Heart left ventricle (tissue), 13 donors: ENCODE data around the gene SLC7A11.

Experiments used
- CTCF ChIP-seq, 12 donors: fragments of 200-600 bp; sonication (generic) in 4 of 12; IDR thresholded peaks; one replicate each; pipeline versions ENCODE4 v1.5.0 to v1.8.0; 2018 to 2022; ENCODE audit warnings: antibody characterized with exemption in 12 of 12, mild to moderate bottlenecking in 5 of 12
- POLR2A ChIP-seq, 2 donors: fragments of 450-650 bp; IDR thresholded peaks; one replicate each; pipeline ENCODE4 v1.6.1; 2017; ENCODE audit warnings: antibody characterized with exemption in 2 of 2, mild to moderate bottlenecking in 2 of 2, moderate library complexity in 2 of 2
- donor health status: ischemic (EF 13 %, LVEDD 7.1; RV severe dilation, severe dysfunction).
- donor health status: DM: no; HTN: yes; CAD: no.
- donor health status: DM: no; HTN: no; CAD: no.
- donor health status: ischemic (EF 25% LVEDD 6.9; RV normal size, moderate dysfunction).
- donor health status: ischemic (EF 25% LVEDD 5.7; RV mildly dilated, moderate dysfunction).
- donor health status: ischemic (EF 35%, LVEDD 5.7; RV mildly dilated, moderate dysfunction).
- donor health status: nonischemic (EF 11% LVEDD 7.7; RV severe dilation, severe dysfunction).
- donor health status: DM: yes; HTN: yes; CAD: no.
- donor health status: PGD.
- donor health status: ischemic (EF 29% LVEDD 5.4; RV normal size, mild dysfunction).
- donor health status: nonischemic (EF 23%, LVEDD 6.1; RV moderate dilation, normal function).

DNA sequence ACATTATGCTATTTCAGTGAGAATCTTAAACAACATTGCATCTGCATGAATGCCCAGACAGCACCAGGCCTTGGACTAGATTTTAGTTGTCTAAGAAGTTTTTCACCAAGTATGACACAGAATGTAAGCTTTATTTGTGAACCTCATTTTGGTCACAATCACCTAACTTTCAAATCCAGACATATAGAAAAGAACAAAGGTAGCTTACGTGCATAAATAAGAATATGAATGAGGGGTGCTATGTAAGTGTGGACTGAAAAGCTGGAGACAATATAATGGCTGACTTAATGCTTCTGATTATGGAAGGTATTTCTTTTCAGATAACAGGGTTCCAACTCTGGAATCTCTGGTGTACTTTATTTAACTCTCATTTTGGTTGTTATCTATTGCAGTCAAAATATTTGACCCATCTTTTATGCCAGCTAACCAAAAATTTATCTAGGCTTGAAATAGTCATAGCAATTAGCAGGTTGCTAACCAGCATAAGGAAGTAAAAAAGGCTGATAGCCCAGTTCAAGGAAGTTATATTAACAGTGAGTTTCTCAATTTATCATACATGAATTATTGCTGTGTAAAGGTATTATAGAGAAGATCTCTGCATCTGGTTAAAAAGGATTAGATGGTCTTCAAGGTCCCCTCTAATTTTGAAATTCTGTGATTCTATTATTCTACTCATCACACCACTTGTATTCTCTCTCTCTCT, 36.5 kb downstream of the SLC7A11 start:
- TF ChIP-seq POLR2A (IDR thresholded peaks at IDR 0.05) (no peak), CTCF (IDR thresholded peaks at IDR 0.05) (no peak)
